Stimulated activated CD8-positive, alpha-beta memory T cell treated with anti-CD3 and anti-CD28 coated beads, Interleukin-4, amount 100 ng/mL, for 48 hours (primary cell): ENCODE data around the gene PRDX2.

Experiments used
- DNase-seq: peaks from one replicate; pipeline ENCODE4 v3.0.0-alpha.2; 2020

The PRDX2 gene

GRCh38 chr19:12779162-12779993, 22.2 kb downstream of the PRDX2 start:
- peak; percentile 54 for DNase-seq

DNA sequence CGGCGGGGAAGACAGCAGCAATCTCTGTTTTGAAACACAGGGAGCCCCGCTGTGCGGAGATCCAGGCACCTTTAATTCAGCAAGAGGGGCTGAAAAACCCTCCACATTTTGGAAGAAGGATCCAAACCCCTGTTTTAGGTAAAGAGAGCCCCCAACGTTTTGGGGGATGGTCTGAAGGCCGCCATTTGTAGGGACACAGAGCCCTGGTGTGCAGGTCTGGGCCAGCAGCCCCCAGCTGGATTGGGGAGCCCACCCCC, 22.8 kb downstream of the PRDX2 start:
- DNase-seq, result no peak

GRCh38 chr19:12778017-12778904, 23.3 kb downstream of the PRDX2 start:
- DNase-seq, result peak; percentile 69

DNA sequence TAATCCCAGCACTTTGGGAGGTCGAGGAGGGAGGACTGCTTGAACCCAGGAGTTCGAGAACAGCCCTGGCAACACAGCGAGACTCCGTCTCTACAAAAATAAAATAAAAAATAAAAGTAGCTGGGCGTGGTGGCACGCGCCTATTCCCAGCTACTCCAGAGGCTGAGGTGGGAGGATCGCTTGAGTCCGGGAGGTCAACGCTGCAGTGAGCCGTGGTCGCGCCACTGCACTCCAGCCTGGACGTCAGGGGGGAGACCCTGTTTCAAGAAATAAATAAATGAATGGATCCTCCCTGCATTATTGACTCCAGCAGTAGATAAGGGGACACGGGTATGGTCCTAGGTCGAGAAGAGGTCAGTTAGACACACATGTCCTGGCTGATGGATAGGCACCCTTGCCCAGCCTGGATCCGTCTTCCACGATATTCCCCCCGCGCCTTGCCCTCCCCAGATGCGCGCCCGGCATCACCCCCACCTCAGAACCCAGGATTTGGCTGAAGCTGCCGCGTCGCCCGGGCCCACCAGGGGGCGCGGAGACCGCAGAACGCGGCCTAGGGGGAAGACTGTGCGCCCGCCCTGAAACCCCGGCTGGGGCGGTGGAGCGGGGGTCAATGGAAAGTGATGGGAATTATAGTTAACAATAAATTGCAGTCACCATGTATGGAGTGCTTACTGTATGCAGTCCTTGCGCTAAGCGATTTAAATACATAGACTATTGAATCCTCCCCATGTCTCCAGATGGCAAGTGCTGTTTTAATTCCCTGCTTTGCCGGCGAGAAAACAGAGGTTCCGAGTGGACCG, 24.2 kb downstream of the PRDX2 start:
- peak; percentile 92 for DNase-seq

DNA sequence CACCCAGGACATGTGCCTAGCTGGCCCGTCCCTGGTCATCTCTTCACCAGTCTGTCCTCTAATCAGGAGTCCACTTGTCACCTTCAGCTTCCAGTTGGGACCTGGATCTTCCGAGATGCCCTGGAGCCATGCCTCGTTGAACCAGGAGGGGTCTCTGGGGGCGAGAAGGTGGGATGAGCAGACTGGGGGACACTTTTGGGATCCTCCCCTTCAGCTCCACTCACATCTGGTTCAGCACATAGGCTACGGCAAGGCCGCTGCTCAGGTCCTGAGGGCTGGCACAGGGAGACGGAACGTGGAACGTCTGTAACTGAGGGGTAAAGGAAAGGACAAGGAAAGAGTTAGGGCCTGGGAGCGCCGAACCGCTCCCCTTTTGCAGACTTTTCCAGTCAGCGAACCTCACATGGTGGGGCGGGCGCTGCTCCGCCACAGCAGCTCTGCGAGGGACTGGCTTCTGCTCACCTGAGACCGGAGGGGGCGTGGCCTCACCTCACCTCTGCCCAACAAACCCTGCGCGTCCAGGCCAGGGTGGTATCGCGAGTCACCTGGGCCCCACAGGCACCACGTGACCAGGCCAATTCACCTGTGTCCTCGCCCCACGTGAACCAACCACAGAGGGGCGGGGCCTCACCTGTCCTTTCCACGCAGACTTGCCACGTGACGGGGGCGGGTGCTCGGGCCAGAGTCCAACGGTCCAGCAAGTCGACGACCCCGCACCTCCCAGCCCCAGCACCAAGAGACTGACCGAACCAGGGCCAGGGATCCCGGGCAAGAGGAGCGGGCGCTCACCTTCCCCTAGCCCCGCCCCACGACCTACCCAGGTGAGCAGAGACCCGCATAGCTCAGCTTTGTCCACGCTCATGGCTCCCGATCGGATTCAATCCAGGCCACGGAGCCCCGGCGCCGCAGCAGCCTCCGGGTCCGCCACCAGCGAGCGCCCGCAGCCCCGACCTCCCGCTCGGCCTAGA, 26.7 kb downstream of the PRDX2 start, which contains the start of gene HOOK2:
TSS of gene HOOK2 (minus strand) at position 965 of the 968 bp plus-strand sequence. CDS start at position 862, 103 bp downstream.
- DNase-seq, result peak; percentile 42

- no peak for DNase-seq
Observed at GRCh38 chr19:12773571-12773970, 28.0 kb downstream of the PRDX2 start.

- no peak for DNase-seq
Observed at GRCh38 chr19:12772323-12772722, 29.3 kb downstream of the PRDX2 start.

DNA sequence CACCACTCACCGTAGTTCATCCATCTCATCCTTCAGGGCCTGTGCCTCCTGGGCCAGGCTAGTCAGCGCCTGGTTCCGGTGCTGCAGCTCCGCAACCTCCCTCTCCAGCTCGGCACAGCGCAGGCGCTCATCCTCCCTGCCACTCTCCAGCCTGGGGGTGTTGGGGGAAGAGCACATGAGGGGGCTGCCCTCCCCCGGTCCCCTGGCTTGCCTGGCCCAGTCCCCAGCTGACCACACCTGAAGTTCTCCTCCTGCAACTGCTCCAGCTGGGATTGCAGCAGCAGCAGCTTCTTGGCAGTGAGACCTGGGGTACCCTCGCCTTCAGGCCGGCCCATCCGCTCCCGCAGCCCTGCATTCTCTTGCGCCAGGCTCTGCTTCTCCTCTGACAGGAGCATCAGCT, 30.7 kb downstream of the PRDX2 start:
- no peak for DNase-seq

DNA sequence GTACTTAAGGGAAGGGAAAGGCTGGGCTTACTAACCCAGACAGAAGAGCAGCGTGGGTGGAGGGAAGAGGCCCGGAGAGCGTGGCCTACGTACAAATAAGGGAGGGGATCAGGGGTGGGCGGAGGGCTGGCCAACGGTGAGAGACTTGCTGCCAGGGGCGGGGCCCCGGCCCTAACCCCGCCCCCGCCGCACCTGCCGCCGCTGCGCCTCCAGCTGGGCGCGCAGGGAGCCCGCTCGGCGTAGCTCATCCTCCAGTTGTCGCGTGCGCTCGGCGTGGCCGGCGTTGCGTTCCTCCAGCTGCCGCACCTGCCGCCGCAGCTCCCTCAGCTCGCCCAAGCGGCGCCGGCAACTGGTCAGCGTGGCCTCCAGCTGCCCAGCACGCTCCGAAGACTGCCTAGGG, 31.9 kb downstream of the PRDX2 start:
- peak; percentile 54 for DNase-seq

DNA sequence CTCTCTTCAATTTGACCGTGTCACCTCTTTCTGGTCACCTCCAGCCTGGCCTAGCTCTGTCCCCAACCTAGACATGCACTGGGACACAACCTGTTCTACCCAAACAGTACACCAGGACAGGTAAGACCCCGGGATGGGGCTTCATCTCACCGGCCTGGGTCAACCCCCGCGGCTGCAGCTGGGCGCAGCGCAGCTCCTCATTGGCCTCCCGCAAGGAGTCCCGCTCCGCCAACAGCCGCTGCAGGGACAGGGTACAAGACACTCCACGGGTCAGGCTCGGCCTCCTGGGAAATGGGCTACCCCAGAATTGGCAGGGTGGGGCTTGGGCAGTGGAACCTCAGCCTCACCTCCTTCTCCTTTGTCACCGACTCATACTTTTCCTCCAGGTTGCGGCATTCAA, 33.9 kb downstream of the PRDX2 start:
- DNase-seq, result no peak

GRCh38 chr19:12767150-12767549, 34.5 kb downstream of the PRDX2 start:
- DNase-seq, result no peak

DNA sequence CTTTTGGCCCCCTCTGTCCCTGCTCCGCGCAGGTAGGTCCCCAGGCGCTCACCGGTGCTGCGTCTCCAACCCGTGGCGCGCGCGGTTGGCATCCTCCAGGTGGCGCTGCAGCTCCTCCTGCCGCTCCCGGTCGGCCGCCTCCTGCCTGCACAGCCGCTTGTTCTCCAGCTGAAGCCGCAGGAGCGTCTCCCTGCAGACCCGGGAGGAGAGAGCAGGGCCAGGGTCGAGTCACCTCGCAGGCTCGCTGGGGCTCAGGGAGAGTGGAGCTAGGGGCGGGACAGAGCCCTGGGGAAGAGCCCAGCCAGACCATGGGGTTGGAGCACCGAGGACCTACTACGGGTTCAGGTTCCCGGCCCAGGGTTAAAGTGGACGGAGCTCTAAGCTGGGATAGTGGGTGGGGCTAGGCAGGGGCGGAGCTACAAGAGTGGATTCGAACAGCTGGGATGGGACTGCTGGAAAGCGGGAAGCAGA, 35.5 kb downstream of the PRDX2 start:
- peak; percentile 88 for DNase-seq

DNA sequence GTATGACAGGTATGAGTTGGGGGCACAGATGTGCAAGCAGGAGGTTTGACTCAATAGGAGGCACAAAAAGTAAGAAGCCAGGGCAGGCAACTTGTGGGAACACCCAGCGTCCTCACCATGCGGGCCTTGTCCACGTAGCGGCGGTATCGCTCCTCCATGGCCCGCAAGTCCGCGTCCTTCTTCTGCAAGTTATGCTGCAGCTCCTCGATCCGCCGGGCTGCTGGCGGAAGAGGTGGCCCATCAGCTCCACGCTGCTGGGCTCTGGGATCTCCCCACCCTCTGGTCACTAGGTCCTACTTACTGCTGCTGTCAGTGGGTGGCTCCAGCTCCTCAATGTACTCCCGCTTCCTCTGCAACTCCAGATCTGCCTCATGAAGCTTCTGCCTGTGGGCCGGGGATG, 36.9 kb downstream of the PRDX2 start:
- no peak for DNase-seq

DNA sequence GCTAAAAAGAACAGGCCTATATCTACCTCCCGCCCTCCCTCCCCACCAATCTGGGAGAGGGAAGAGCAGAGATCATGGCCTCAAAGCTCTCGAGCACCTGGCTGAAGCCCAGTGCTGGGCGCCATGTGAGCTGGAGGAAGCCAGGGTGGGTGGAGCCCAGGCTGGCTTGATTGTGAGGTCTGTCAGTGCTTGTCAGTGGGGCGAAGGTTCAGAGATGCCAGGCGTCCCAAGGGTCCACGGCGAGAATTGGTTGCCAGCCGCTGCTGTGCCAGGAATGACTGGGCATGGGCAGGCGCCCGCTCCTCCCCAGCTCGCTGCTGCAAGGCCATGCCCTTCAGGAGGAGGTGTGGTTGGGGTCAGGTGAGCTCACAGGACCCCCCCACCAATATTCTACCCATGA, 38.5 kb downstream of the PRDX2 start:
- DNase-seq, result no peak

- no peak for DNase-seq
Observed at GRCh38 chr19:12759686-12760085, 41.9 kb downstream of the PRDX2 start.

GRCh38 chr19:12757544-12758274, 43.9 kb downstream of the PRDX2 start:
- DNase-seq, result peak; percentile 82

- no peak for DNase-seq
Observed at GRCh38 chr19:12756150-12756883, 45.3 kb downstream of the PRDX2 start.

GRCh38 chr19:12754465-12755196, 47.0 kb downstream of the PRDX2 start:
- DNase-seq, result no peak

GRCh38 chr19:12752056-12752781, 49.4 kb downstream of the PRDX2 start:
- DNase-seq, result no peak
